NT2/D1 (cell line): Measurements from ENCODE around the gene RIOK3.

Source experiments
- DNase-seq: peaks from one replicate; pipeline ENCODE4 v3.0.0-alpha.2; 2011; ENCODE audit warnings: low read depth, low spot score
- H3K27me3 ChIP-seq: 2 replicates; pipeline ENCODE4 v1.6.0; 2011; ENCODE audit warnings: mild to moderate bottlenecking; ENCODE audit not compliant: insufficient read length, insufficient read depth
- H3K36me3 ChIP-seq: 2 replicates; pipeline ENCODE4 v1.6.1; 2011; ENCODE audit warnings: mild to moderate bottlenecking, low read length, mixed read lengths; ENCODE audit not compliant: insufficient read depth, insufficient read length
- H3K4me1 ChIP-seq: 2 replicates; pipeline ENCODE4 v1.5.1; 2011; ENCODE audit not compliant: insufficient read depth, insufficient read length
- H3K4me3 ChIP-seq: 2 replicates; pipeline ENCODE4 v1.5.1; 2011; ENCODE audit warnings: low read depth; ENCODE audit not compliant: insufficient read length
- H3K9ac ChIP-seq: 2 replicates; pipeline ENCODE4 v1.6.0; 2011; ENCODE audit warnings: low read depth; ENCODE audit not compliant: insufficient read length
- H3K9me3 ChIP-seq: 2 replicates; pipeline ENCODE4 v1.5.1; 2011; ENCODE audit warnings: mild to moderate bottlenecking, low read length; ENCODE audit not compliant: insufficient read depth
- SUZ12 ChIP-seq: IDR thresholded peaks from 2 replicates; pipeline ENCODE4 v1.6.1; 2011; ENCODE audit not compliant: insufficient read length, insufficient read depth; ENCODE audit errors: extremely low read depth
- YY1 ChIP-seq: IDR thresholded peaks from 2 replicates; pipeline ENCODE4 v1.6.1; 2011; ENCODE audit not compliant: insufficient read length, insufficient read depth
- ZNF274 ChIP-seq: IDR thresholded peaks from 2 replicates; pipeline ENCODE4 v1.6.1; 2011; ENCODE audit warnings: mild to moderate bottlenecking, low read depth, low read length

Gene RIOK3

DNA sequence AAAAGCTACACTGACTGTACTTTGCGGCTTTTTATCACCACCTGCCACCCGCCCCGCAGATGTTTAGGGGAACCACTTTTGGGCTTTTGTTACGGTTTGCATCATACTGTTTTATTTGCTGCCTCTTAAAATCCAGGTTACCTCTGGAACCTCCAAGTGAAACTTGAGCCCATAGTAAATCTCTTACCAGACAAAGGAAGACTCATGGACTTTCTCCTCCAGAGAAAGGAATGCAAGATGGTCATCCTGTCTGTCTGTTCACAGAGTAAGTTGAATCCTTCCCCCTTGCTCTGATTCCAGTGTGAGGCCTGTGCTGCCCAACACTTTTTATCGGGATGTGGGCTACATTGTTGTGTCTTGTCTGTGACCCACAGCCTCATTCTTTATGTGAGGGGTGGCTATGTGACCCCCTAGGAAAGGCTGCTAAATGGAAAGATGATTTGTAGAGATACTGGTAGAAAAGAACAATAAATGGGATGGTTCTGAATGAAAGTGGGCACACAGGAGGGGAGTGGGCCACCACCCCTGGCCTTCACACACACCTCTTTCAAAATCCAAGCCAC lies 73.5 kb downstream of the RIOK3 start:
- no peaks in the 10 kb centered on the region for H3K27me3 ChIP-seq
- no peaks in the 10 kb centered on the region for H3K9me3 ChIP-seq
- TF ChIP-seq YY1 = no peak
- TF ChIP-seq ZNF274 = no peak
- TF ChIP-seq SUZ12 = no peak
- no peak overlapping the region for H3K9ac ChIP-seq
- no peak overlapping the region for H3K4me3 ChIP-seq
- H3K4me1 ChIP-seq = no peaks in the 10 kb centered on the region
- H3K36me3 ChIP-seq = peaks cover 81% of the 10 kb centered on the region
- DNase-seq = no peak

DNA sequence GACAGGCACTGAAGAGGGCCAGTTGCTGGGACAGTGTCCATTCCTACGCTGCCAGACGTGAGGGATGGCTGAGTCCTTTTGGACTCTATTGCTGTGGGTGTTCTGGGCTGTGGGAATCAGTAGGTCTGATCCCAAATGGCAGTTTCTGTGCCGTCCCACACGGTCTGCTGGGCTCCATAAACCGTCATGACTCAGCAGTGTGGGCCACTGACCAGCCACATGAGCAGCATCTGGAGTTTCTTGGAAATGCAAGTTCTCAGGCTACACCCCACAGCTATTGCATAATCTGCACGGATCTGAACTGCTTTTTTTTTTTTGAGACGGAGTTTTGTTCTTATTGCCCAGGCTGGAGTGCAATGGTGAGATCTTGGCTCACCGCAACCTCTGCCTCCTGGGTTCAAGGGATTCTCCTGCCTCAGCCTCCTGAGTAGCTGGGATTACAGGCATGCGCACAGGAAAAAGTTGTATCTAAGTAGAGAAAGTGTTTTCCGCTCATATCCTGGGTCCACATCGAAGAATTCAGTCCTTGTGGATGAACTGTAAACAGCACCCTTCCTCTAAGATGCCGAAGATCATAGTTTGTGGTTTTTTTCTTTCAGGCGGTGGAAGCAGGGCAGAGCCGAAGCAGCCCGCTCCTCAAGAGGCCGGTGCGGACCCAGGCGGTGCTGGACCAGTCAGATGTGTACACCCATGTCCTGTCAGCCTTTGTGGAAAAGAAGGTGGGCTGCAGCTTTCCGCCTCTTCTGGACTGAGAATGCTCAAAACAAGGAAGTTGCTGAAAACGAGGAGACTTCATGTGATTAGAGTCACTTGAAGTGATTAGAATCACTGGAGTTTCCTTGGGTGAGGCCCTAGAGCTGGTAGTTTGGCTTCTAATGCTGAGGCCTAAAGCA lies 75.7 kb downstream of the RIOK3 start:
- TF ChIP-seq SUZ12 = no peak
- no peak for TF ChIP-seq YY1
- no peak for TF ChIP-seq ZNF274
- H3K4me3 ChIP-seq = no peak overlapping the region
- H3K36me3 ChIP-seq = peaks cover 82% of the 10 kb centered on the region
- no peak overlapping the region for H3K9ac ChIP-seq
- H3K9me3 ChIP-seq = no peaks in the 10 kb centered on the region
- no peak for DNase-seq
- no peaks in the 10 kb centered on the region for H3K27me3 ChIP-seq
- no peaks in the 10 kb centered on the region for H3K4me1 ChIP-seq

DNA sequence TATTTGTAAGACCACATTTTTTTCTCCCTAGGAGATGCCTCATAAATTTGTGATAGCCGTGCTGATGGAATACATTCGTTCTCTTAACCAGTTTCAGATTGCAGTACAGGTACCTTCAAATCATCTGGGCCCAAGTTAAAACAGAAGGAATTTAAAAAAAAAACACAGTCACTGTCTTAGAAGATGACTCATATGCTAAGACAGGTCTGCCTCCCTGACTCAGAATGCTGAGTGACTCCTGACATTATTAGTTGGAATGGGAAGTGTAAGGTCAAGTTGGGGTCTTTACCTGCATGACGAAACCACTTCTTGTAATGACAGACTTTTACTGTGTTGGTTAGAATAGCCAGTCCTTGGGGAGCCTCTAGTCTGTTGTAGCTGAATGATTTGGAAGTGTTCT lies 76.5 kb downstream of the RIOK3 start:
- Histone ChIP-seq H3K9ac (no peak overlapping the region), H3K9me3 (no peaks in the 10 kb centered on the region), H3K4me3 (no peak overlapping the region), H3K36me3 (peaks cover 82% of the 10 kb centered on the region), H3K4me1 (no peaks in the 10 kb centered on the region), H3K27me3 (no peaks in the 10 kb centered on the region)
- no peak for DNase-seq
- TF ChIP-seq SUZ12 (no peak), YY1 (no peak), ZNF274 (no peak)

DNA sequence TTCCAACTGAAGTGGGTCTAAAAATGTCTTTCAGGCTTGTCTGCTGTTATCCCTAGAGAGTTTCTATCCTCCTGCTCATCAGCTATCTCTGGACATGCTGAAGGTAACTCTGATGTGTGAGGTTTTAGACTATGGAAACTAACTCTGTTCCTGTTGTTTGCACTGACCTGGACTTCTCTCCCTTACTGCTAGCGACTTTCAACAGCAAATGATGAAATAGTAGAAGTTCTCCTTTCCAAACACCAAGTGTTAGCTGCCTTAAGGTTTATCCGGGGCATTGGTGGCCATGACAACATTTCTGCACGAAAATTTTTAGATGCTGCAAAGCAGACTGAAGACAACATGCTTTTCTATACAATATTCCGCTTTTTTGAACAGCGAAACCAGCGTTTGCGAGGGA lies 77.1 kb downstream of the RIOK3 start:
- Histone ChIP-seq H3K4me1 (no peaks in the 10 kb centered on the region), H3K9me3 (no peaks in the 10 kb centered on the region), H3K36me3 (peaks cover 86% of the 10 kb centered on the region), H3K4me3 (no peak overlapping the region), H3K9ac (no peak overlapping the region), H3K27me3 (no peaks in the 10 kb centered on the region)
- TF ChIP-seq SUZ12 = no peak
- TF ChIP-seq ZNF274 = no peak
- TF ChIP-seq YY1 = no peak
- no peak for DNase-seq

DNA sequence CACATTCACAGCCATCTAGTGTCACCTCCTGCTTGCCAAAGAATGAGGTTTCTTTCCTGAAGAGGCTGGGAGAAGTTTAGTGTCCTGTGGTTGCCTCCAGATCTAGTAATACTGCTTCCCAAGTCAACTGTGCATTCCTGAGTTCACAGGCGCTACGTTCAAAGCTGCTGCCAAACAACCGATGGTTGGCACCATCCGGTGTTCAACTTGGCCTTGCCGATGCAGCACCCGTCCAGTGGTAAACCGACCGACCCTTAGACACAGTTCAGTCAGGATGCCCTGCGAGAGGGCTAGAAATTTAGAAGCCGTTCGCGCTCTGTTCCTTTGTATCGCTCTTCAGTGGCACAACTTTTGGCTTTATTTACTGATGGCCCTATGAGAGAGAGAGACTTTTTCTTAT lies 78.8 kb downstream of the RIOK3 start:
- no peak overlapping the region for H3K9ac ChIP-seq
- no peaks in the 10 kb centered on the region for H3K27me3 ChIP-seq
- TF ChIP-seq YY1 = no peak
- no peak for TF ChIP-seq SUZ12
- TF ChIP-seq ZNF274 = no peak
- no peaks in the 10 kb centered on the region for H3K4me1 ChIP-seq
- peaks cover 91% of the 10 kb centered on the region for H3K36me3 ChIP-seq
- H3K9me3 ChIP-seq = no peaks in the 10 kb centered on the region
- H3K4me3 ChIP-seq = no peak overlapping the region
- no peak for DNase-seq
